ENCODE measurements around the gene HOXD9.

Gene HOXD9

DNA sequence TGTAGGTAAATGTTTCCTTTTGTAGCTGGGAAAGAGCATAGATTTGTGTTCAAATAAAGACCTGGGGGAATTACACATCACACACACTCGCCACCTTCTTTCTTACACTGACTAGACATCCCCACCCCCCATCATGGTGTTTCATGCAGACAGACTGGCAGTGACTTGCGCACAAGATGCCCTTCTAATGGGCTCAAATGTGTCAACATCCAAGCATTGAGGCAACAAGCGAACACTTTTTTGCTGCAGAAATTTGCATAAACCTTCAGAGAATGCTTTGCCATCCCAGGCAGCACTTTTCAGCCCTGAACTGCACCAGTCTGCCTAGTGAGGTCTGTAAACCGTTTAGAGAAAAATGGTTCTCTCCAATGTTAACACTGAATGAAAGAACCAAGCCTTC is 11.5 kb downstream of the HOXD9 start:
- in situ Hi-C loops (cut with MboI; ENCODE audit: low sequenced_read_pairs), result loop anchor here (25.0 kb wide), 2 partner anchors 528 to 1003 kb away; no protein-coding TSS in a partner anchor

- in situ Hi-C loops (cut with MboI; ENCODE audit: low sequenced_read_pairs), result loop anchor here (25.0 kb wide), 2 partner anchors 527 to 1002 kb away; no protein-coding TSS in a partner anchor
Measured at GRCh38 chr2:176135035-176135440, 12.5 kb downstream of the HOXD9 start.

DNA sequence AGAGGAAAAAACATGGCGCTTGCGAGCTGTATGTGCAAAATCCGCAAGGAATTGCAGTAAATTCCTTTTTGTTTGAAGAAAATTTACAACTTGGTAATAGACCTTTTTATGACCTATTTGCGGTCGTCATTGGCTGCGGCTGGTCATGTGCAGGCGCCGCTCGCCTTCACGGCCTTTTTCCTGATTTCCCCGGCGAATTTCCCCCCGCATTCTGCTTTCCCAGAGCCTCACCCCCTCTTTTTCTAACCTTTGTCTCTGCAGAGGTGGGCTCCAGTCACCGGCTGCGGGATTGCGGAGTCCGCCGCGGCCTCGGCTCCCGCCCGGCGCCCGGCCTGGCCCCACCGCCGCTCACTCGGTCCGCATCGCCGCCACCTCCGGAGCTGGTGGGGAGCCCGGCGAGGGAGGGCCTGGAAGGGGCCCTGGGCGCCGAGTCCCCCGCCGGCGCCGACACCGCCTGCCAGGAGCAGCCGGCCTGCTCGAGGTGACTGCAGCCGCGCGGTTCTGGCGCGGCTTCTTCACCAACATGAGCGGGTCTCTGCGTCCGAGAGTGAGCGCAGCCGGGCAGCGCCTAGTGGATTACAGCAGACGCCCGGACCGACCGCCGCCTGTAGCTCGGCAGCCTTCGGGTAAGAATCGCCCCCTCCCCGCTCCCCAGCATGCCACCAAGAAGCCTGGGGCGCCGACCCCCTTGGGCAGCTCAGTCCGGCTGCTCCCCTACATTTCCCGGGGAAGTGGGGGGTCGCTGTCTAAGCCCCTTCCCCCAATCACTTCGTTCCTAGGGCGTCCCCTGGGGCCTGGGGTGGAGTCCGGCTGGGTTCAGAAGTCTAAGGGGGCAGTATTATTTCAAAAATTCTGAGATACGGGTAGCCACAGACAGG is 14.1 kb downstream of the HOXD9 start:
- in situ Hi-C loops (cut with MboI; ENCODE audit: low sequenced_read_pairs), result loop anchor here (25.0 kb wide), 2 partner anchors 526 to 1001 kb away; no protein-coding TSS in a partner anchor

GRCh38 chr2:176137252-176137580 is 14.7 kb downstream of the HOXD9 start:
- in situ Hi-C loops (cut with MboI; ENCODE audit: low sequenced_read_pairs), result loop anchor here (25.0 kb wide), 2 partner anchors 525 to 1000 kb away; no protein-coding TSS in a partner anchor

- in situ Hi-C loops (cut with MboI; ENCODE audit: low sequenced_read_pairs), result loop anchor here (25.0 kb wide), 2 partner anchors 524 to 999 kb away; no protein-coding TSS in a partner anchor
Measured at GRCh38 chr2:176137906-176138305, 15.4 kb downstream of the HOXD9 start.

GRCh38 chr2:176138526-176138922 is 16.0 kb downstream of the HOXD9 start:
- in situ Hi-C loops (cut with MboI; ENCODE audit: low sequenced_read_pairs), result loop anchor here (25.0 kb wide), 2 partner anchors 524 to 999 kb away; no protein-coding TSS in a partner anchor

DNA sequence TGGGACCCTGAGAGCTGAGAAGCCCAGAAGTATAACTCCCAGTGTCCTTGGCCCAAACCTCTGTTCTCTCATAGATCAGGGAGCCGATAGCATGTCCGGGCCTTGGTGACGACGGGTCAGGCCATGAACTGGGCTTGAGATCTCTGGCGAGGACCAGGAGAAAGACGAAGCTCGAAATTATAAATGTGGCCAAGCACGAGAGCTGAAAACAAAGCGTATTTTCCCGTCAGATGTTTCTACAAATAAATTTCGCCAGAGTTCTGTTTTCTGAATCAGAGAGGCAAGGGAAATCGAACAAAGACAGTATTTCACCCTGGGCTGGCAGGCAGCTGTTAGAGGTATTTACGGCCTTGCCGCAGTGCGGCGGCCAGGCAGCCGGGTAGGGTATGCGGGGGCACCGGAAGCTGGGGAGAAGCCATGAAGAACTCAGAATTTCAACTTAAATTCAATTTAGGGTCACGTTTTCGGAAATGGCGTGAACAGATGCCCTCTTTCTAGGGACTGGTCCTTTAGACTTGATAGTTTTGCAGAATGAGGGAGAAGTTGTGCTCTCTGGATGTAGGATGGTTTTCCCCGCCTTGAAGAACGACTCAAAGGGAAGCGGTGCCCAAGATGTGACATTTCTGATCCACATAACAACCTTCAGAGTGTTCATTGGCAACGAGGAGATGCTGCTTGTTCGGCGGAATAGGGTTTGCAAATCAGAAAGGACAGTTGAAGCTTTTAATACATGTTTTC is 16.6 kb downstream of the HOXD9 start:
- in situ Hi-C loops (cut with MboI; ENCODE audit: low sequenced_read_pairs), result loop anchor here (25.0 kb wide), 2 partner anchors 523 to 998 kb away; no protein-coding TSS in a partner anchor

DNA sequence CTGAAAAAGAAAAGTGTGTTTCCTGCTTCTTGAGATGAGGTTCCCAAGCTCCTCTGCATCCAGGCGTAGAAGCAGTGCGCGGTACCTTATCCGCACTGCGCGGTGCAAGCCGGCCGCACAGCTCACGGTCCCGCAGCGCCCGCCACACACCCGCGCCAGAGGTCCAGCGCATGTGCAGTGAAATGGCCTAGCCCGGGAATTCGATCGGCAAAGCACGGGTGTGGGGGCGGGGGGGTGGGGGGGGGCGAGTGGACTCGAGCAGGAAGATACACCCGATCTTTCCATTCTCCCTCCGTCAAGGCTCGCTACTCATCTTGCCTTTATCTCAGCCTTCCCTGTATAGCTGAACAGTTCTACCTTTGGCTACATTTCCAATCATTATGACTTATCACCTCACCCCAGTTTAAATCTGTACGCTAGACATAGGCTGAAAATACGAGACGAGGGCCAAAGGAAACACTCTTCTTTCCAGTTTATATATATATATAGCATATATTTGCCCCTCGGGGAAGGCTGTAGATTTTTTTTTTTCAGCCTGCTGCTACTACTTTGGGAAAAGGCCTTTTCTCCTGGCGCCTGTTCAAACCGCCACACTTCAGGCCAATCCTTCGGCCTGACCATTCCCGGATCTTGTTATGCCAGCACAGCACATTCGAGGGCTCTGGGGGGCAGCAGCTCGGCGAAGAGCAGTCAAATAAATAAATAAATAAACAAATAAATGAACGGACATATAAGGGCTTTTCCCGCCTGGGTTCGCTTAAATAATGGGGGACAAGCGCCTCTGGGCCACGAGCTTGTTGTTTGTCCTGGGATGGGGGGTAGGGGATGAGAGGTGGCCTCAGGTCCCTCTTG is 17.4 kb downstream of the HOXD9 start:
- in situ Hi-C loops (cut with MboI; ENCODE audit: low sequenced_read_pairs), result loop anchor here (25.0 kb wide), 2 partner anchors 522 to 997 kb away; no protein-coding TSS in a partner anchor

GRCh38 chr2:176140513-176141317 is 18.2 kb downstream of the HOXD9 start:
- in situ Hi-C loops (cut with MboI; ENCODE audit: low sequenced_read_pairs), result loop anchor here (25.0 kb wide), 2 partner anchors 522 to 997 kb away; no protein-coding TSS in a partner anchor

GRCh38 chr2:176142281-176142680 is 19.8 kb downstream of the HOXD9 start:
- in situ Hi-C loops (cut with MboI; ENCODE audit: low sequenced_read_pairs), result loop anchor here (25.0 kb wide), 2 partner anchors 520 to 995 kb away; no protein-coding TSS in a partner anchor

DNA sequence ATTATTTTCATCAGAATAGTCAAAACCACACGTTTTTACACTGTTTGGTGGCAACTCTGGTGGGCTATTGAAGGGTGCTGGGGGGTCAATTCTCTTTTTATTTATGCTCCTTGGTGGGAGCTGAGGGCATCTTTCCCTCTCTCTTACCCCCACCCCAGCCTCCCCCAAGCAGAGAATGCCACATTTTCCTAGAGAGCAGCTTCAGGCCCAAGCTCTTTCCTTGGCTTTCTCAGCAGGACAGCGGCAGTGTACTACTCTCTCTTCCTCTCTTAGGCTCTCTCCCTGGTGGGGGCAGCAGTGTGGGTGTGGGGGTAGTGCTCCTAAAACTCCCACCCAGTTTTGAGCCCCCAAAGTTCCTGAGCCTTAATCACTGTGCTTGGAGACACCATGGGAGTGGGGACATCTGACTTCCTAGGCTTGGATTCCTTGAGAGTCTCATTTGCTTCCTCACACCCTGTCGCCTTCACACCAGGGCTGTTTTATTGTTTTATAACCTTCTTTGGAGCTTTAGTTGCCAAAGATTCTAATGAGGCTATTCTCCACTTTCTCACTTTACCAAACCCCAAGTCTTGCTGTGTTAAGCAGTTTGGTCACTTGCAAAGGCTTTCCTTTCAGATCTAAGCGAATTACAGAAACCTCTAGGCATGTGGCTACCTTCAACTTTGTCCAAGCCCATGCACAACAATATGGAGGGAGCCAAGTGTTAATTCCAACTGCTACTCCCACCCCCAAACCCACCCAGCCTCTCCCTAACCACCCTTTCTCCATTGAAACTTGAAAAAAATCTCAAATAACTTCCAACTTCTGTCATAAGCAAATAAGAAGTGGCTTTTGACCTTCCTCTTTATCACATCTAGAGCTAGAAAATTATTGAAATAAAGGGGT is 22.8 kb downstream of the HOXD9 start:
- in situ Hi-C loops (cut with MboI; ENCODE audit: low sequenced_read_pairs), result loop anchor here (25.0 kb wide), 2 partner anchors 517 to 992 kb away; no protein-coding TSS in a partner anchor

DNA sequence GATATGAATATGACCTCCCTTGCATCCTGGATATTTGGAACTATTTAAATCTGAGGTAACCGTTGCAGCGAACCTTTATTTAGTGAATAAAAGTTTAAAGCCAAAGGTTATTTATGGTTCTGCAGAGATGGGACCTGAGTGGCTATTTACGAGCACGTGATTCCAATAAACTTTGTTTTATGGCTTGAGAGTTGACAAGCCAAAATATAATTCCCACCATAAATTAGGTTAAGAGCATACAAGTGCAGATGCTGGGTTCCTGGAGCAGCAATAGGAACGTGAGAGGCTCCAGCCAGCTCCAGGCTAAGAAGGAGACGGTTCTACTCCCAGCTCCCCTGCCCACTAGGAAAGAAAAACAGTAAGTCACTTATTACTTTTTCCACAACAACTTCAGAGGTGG is 23.6 kb downstream of the HOXD9 start:
- in situ Hi-C loops (cut with MboI; ENCODE audit: low sequenced_read_pairs), result loop anchor here (25.0 kb wide), 2 partner anchors 516 to 991 kb away; no protein-coding TSS in a partner anchor

DNA sequence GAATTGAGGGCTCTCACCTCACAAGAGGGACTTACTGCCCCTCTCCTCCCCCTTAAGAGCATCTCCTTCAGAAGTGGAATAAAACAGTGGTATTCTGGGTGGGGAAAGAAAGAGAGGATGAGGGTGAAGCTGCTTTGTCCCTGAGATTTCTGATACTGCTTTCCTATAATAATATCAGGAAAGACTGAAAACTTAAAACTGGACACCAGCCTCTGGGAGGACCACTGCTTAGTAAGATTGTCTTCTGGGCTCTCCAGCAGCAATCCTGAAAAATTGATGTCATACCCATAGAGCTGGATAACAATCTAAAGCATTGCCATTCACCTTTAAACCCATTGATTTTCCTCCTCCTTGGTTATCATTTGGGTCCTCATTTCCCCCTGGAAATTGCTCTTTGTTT is 24.1 kb downstream of the HOXD9 start:
- in situ Hi-C loops (cut with MboI; ENCODE audit: low sequenced_read_pairs), result loop anchor here (25.0 kb wide), 2 partner anchors 516 to 991 kb away; no protein-coding TSS in a partner anchor

- in situ Hi-C loops (cut with MboI; ENCODE audit: low sequenced_read_pairs), result loop anchor here (25.0 kb wide), 2 partner anchors 515 to 990 kb away; no protein-coding TSS in a partner anchor
Measured at GRCh38 chr2:176147210-176147799, 24.8 kb downstream of the HOXD9 start.

GRCh38 chr2:176147800-176148496 is 25.4 kb downstream of the HOXD9 start:
- in situ Hi-C loops (cut with MboI; ENCODE audit: low sequenced_read_pairs), result loop anchor here (25.0 kb wide), 2 partner anchors 514 to 989 kb away; no protein-coding TSS in a partner anchor

GRCh38 chr2:176148751-176149421 is 26.4 kb downstream of the HOXD9 start:
- in situ Hi-C loops (cut with MboI; ENCODE audit: low sequenced_read_pairs), result loop anchor here (25.0 kb wide), 2 partner anchors 513 to 988 kb away; no protein-coding TSS in a partner anchor

Data from HL-60/S4 treated with phorbol 12-myristate 13-acetate at 8.2 ng/mL for 4 days and 3 days (cell line).